DOHH2 (cell line): ENCODE data around the gene RIPK4.

Experiments
- CTCF ChIP-seq: fragments of 200-600 bp; sonication (generic); IDR thresholded peaks from one replicate; pipeline ENCODE4 v1.5.1; 2014; ENCODE audit warnings: antibody characterized with exemption, mild to moderate bottlenecking, low read depth, low read length; ENCODE audit not compliant: poor library complexity, severe bottlenecking
- EZH2phosphoT487 ChIP-seq: fragments of 200-600 bp; sonication (generic); IDR thresholded peaks from 2 replicates; pipeline ENCODE4 v1.6.1; 2017; ENCODE audit warnings: borderline replicate concordance, mild to moderate bottlenecking, antibody characterized with exemption, low read length, moderate library complexity, mixed read lengths

- TF ChIP-seq CTCF (no peak), EZH2phosphoT487 (no peak)
Measured at GRCh38 chr21:41722052-41723018, 44.5 kb downstream of the RIPK4 start.
